Prostate gland (tissue), 2 donors: ENCODE data around the gene SYPL2. TPM values are rescaled to one million over a fixed set of nuclear protein-coding genes. Genes with fewer than 3 reads are reported as not detected.
"Not testable (repeated sequence)": the region's sequence is repeated elsewhere in the genome, so short reads cannot be mapped to it uniquely, and the experiment has no call there.

Source experiments
- DNase-seq: peaks from one replicate; pipeline ENCODE4 v3.0.0-alpha.2; 2019; ENCODE audit warnings: low spot score
- H3K27ac ChIP-seq, 2 donors: fragments of 200-600 bp; sonication (generic); 2 replicates each; pipeline ENCODE4 v1.5.1; 2017 to 2019
- H3K27me3 ChIP-seq: fragments of 200-600 bp; sonication (generic); replicated peaks from 2 replicates; pipeline ENCODE4 v1.5.1; 2019; ENCODE audit not compliant: insufficient read depth
- H3K36me3 ChIP-seq, 2 donors: fragments of 200-600 bp; sonication (generic); 1 replicate in 1 of 2; 2 replicates in 1 of 2; pipeline versions ENCODE4 v1.5.1 to v1.8.1; 2017 to 2019
- H3K4me1 ChIP-seq: fragments of 200-600 bp; sonication (generic); replicated peaks from 2 replicates; pipeline ENCODE4 v1.5.1; 2019
- H3K4me3 ChIP-seq, 2 donors: fragments of 200-600 bp; sonication (generic); 2 replicates each; pipeline ENCODE4 v1.5.1; 2017 to 2019
- H3K9me3 ChIP-seq: fragments of 200-600 bp; sonication (generic); 2 replicates; pipeline ENCODE4 v1.5.1; 2017
- CTCF ChIP-seq, 4 experiments: fragments of 200-600 bp in 2 of 4; fragments of 450-650 bp in 2 of 4; sonication (generic) in 2 of 4; IDR thresholded peaks; 1 replicate in 3 of 4; 2 replicates in 1 of 4; pipeline ENCODE4 v1.5.1; 2016 to 2019; ENCODE audit warnings: antibody characterized with exemption in 4 of 4, mild to moderate bottlenecking in 2 of 4, moderate library complexity in 2 of 4
- POLR2A ChIP-seq: fragments of 450-650 bp; IDR thresholded peaks from one replicate; pipeline ENCODE4 v1.6.1; 2016; ENCODE audit warnings: antibody characterized with exemption, mild to moderate bottlenecking
- POLR2AphosphoS5 ChIP-seq: sonication (generic); formaldehyde crosslinking; IDR thresholded peaks from one replicate; pipeline ENCODE4 v1.6.1; 2017; ENCODE audit warnings: antibody characterized with exemption
- WGBS: methylation state at CpG from one replicate; pipeline ENCODE4 v1.1.5; 2018; 5-methylcytosine and 5-hydroxymethylcytosine counted together
- intact Hi-C: fragments of 100-400 bp; cut with DNase I; formaldehyde crosslinking; loops from one replicate; pipeline ENCODE4 v1.14.2; 2022
- total RNA-seq, 2 donors: library from RNA; depleted of rRNA; stranded (reverse); fragments of >200 nt; gene quantifications; one replicate each; pipeline ENCODE4 v1.1.0, GENCODE V29; 2016

The SYPL2 gene
- total RNA-seq, 2 donors from 2014 or later, result 1.3 to 48.1 TPM

GRCh38 chr1:109468903-109469302, 2.6 kb downstream of the SYPL2 start:
- DNase-seq, result no peak
- 16% methylated on average over 2 of the region's 2 CpGs for WGBS
- no peaks in the 10 kb centered on the region for H3K9me3 ChIP-seq
- no peak overlapping the region for H3K4me3 ChIP-seq
- intact Hi-C loops, result no loop called here
- no peak overlapping the region for H3K27ac ChIP-seq
- no peaks in the 10 kb centered on the region for H3K4me1 ChIP-seq
- no peak for TF ChIP-seq CTCF (IDR thresholded peaks at IDR 0.05)
- no peak for TF ChIP-seq POLR2AphosphoS5
- no peak for TF ChIP-seq POLR2A
- no peaks in the 10 kb centered on the region for H3K36me3 ChIP-seq
- H3K27me3 ChIP-seq, result no peaks in the 10 kb centered on the region

DNA sequence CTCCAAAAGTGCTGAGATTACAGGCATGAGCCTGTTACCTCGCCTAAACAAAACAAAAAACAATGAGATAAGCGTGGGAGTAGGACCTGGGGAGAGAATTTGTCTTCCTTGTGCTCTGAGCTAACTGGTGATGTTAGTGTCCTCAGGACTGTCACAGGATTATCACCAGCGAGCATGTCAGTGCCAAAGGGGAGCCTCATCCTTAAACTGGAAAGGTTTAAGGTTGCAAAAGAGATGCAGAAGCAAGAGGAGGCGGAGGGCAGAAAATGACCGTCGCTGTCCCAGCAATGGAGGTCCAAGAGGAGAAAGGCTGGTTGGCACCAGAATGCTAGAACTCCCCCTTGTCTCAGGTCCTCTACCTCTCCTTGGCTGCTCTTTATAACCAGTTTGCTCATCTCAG, 3.9 kb downstream of the SYPL2 start:
- no peak overlapping the region for H3K27ac ChIP-seq
- H3K36me3 ChIP-seq, result no peaks in the 10 kb centered on the region
- intact Hi-C loops, result no loop called here
- H3K9me3 ChIP-seq, result no peaks in the 10 kb centered on the region
- no peaks in the 10 kb centered on the region for H3K27me3 ChIP-seq
- 63% methylated on average over 6 of the region's 6 CpGs for WGBS
- no peak for TF ChIP-seq CTCF (IDR thresholded peaks at IDR 0.05)
- TF ChIP-seq POLR2AphosphoS5, result no peak
- no peak for TF ChIP-seq POLR2A
- no peak for DNase-seq
- H3K4me3 ChIP-seq, result no peak overlapping the region
- H3K4me1 ChIP-seq, result no peaks in the 10 kb centered on the region

GRCh38 chr1:109472779-109473178, 6.4 kb downstream of the SYPL2 start:
- DNase-seq, result no peak
- H3K9me3 ChIP-seq, result no peaks in the 10 kb centered on the region
- H3K36me3 ChIP-seq, result no peaks in the 10 kb centered on the region
- 35% methylated on average over 3 of the region's 3 CpGs for WGBS
- no peaks in the 10 kb centered on the region for H3K4me1 ChIP-seq
- intact Hi-C loops, result no loop called here
- no peaks in the 10 kb centered on the region for H3K27me3 ChIP-seq
- no peak overlapping the region for H3K4me3 ChIP-seq
- TF ChIP-seq POLR2A, result no peak
- no peak for TF ChIP-seq POLR2AphosphoS5
- TF ChIP-seq CTCF (IDR thresholded peaks at IDR 0.05), result no peak
- H3K27ac ChIP-seq, result no peak overlapping the region

- H3K27me3 ChIP-seq, H3K36me3 ChIP-seq, H3K27ac ChIP-seq, DNase-seq, H3K4me3 ChIP-seq, H3K9me3 ChIP-seq, H3K4me1 ChIP-seq, intact Hi-C loops: not testable (repeated sequence)
- WGBS, result 83% methylated on average over 12 of the region's 12 CpGs
These were observed 7.1 kb downstream of the SYPL2 start for GRCh38 chr1:109473284-109474057.

GRCh38 chr1:109474697-109475096, 8.4 kb downstream of the SYPL2 start:
- 74% methylated on average over 1 of the region's 1 CpG for WGBS
- H3K4me1 ChIP-seq, result no peaks in the 10 kb centered on the region
- no peaks in the 10 kb centered on the region for H3K36me3 ChIP-seq
- no peaks in the 10 kb centered on the region for H3K27me3 ChIP-seq
- intact Hi-C loops, result no loop called here
- no peaks in the 10 kb centered on the region for H3K9me3 ChIP-seq
- no peak for DNase-seq
- no peak overlapping the region for H3K4me3 ChIP-seq
- no peak overlapping the region for H3K27ac ChIP-seq
- TF ChIP-seq CTCF (IDR thresholded peaks at IDR 0.05) (no peak), POLR2A (no peak), POLR2AphosphoS5 (no peak)
